Measurements from ENCODE around the gene MVB12B.
"Not testable (repeated sequence)": the region's sequence is repeated elsewhere in the genome, so short reads cannot be mapped to it uniquely, and the experiment has no call there.

The MVB12B gene

GRCh38 chr9:126551812-126552211 is 225.2 kb downstream of the MVB12B start:
- no peak for DNase-seq

GRCh38 chr9:126554292-126554691 is 227.7 kb downstream of the MVB12B start:
- DNase-seq = no peak

GRCh38 chr9:126555421-126555820 is 228.8 kb downstream of the MVB12B start:
- not testable (repeated sequence) for DNase-seq
